ENCODE results near the gene WFIKKN2. TPM values are rescaled to one million over a fixed set of nuclear protein-coding genes. Genes with fewer than 3 reads are reported as not detected.

The WFIKKN2 gene
- total and polyA plus RNA-seq, 2 of the 8 experiments (the other 6 are each of a cell fraction or from before 2014, with no cell fraction given) = 0.07 to 0.30 TPM

DNA sequence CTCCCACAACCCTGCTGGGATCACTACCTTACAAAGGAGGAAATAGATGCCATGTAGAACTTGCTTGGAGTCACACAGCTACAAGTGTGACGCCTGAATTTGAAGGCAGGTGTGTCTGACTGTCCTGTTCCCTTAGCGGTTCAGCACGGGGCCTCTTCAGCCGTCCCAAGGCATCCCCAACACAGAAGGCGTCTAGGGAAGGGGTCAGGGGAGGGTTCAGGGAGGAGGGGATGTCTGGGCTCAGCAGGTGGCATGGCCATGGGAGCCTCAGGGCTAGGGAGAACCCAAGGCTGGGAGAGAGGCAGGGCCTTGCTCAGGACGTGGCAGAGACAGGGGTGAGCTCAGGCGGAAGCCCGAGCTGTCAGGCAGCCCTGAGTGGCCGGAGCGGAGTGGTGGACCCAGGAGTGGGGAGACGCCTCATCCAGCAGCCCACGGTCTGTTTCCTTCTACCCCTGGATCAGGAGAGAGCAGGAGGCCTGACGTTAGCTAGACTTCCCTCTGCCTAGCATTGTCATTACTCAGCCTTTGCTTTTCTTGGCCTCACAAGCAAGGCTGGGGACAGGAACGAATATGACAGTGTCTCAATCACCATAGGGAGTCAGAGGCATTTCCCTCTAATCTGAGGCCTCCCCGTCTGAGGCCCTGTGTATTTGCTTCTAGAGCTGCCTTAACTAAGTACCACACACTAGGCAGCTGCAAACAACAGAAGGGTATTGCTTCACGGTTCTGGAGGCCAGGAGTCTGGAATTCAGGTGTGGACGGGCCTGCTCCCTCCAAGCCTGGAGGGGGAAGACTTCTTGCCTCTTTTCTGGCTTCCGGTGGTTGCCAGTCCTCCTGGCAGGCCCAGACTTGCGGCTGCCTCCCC is 36.7 kb upstream of the WFIKKN2 start (continued):
- TF ChIP-seq KDM5A (IDR thresholded peaks at IDR 0.05; ENCODE audit: low read length) (no peak), HDAC6 (IDR thresholded peaks at IDR 0.05; ENCODE audit: low read depth, low read length) (no peak), SIRT6 (IDR thresholded peaks at IDR 0.05; ENCODE audit: low read length) (no peak), JUN (IDR thresholded peaks at IDR 0.05; ENCODE audit: low read depth, low read length) (no peak), NANOG (IDR thresholded peaks at IDR 0.05; ENCODE audit: insufficient read depth, low read depth, low read length, poor library complexity, severe bottlenecking) (no peak), TCF12 (IDR thresholded peaks at IDR 0.05; ENCODE audit: low read depth, low read length) (no peak)

Measured in H1 (cell line).